AG09309 (cell line): ENCODE results near the gene PRICKLE3.

ENCODE experiments used
- DNase-seq: peaks from one replicate; pipeline ENCODE4 v3.0.0-alpha.2; 2010; ENCODE audit warnings: low read depth
- H3K4me3 ChIP-seq: 2 replicates; pipeline ENCODE4 v1.5.1; 2011; ENCODE audit warnings: mild to moderate bottlenecking, low read depth, low read length, moderate library complexity; ENCODE audit not compliant: control insufficient read depth
- CTCF ChIP-seq: IDR thresholded peaks from 2 replicates; pipeline ENCODE4 v1.5.1; 2011; ENCODE audit warnings: mild to moderate bottlenecking, low read depth, low read length, inconsistent platforms; ENCODE audit not compliant: insufficient read depth, control insufficient read depth; ENCODE audit errors: missing control alignments

PRICKLE3 gene

GRCh38 chrX:49214416-49214815 is 28.2 kb upstream of the PRICKLE3 start:
- H3K4me3 ChIP-seq = no peak overlapping the region
- DNase-seq = no peak
- TF ChIP-seq CTCF = no peak

- DNase-seq = no peak
Measured at GRCh38 chrX:49212861-49213260, 26.7 kb upstream of the PRICKLE3 start.

GRCh38 chrX:49212209-49212608 is 26.0 kb upstream of the PRICKLE3 start:
- DNase-seq = no peak
- TF ChIP-seq CTCF = no peak
- no peak overlapping the region for H3K4me3 ChIP-seq

More at GRCh38 chrX:49212861-49213260, 26.7 kb upstream of the PRICKLE3 start:
- no peak for TF ChIP-seq CTCF
- H3K4me3 ChIP-seq = no peak overlapping the region

GRCh38 chrX:49211074-49211473 is 24.9 kb upstream of the PRICKLE3 start:
- no peak overlapping the region for H3K4me3 ChIP-seq
- no peak for TF ChIP-seq CTCF
- no peak for DNase-seq

- H3K4me3 ChIP-seq = no peak overlapping the region
- no peak for DNase-seq
- TF ChIP-seq CTCF = no peak
Measured at GRCh38 chrX:49210406-49210805, 24.2 kb upstream of the PRICKLE3 start.

GRCh38 chrX:49209434-49210251 is 23.5 kb upstream of the PRICKLE3 start:
- H3K4me3 ChIP-seq = no peak overlapping the region
- DNase-seq = no peak
- no peak for TF ChIP-seq CTCF

- no peak overlapping the region for H3K4me3 ChIP-seq
- DNase-seq = no peak
- TF ChIP-seq CTCF = no peak
Measured at GRCh38 chrX:49208399-49208798, 22.2 kb upstream of the PRICKLE3 start.
